ENCODE measurements around the gene USP53.

DNA sequence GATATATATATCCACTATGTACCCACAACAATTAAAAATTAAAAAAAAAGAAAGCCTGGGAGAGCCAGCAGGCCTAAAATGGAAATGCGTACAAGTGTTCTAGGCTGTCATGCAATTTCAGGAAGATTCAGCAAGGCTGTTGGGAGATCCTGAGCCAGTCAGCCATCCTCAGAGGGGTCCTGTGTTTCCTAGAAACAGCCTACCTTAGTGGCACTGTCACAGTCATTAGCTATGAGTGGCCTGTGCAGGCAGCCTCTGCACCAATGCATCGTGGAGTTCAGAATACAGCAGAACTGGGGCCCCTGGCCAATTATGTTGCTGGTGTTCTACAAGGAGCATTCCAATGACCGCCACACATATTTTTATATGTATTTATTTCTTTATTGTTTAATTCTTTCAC, 21.0 kb upstream of the USP53 start:
- TF ChIP-seq, protein P1, sequence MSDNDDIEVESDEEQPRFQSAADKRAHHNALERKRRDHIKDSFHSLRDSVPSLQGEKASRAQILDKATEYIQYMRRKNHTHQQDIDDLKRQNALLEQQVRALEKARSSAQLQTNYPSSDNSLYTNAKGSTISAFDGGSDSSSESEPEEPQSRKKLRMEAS (IDR thresholded peaks at IDR 0.05; ENCODE audit: low read depth, low read length) = no peak
- no peak for TF ChIP-seq POLR2A (IDR thresholded peaks at IDR 0.05; ENCODE audit: low read depth, low read length)

Measured in GM12878 (cell line).